ENCODE measurements around the gene ABHD6. TPM values are rescaled to one million over a fixed set of nuclear protein-coding genes. Genes with fewer than 3 reads are reported as not detected.
"Not testable (repeated sequence)": the region's sequence is repeated elsewhere in the genome, so short reads cannot be mapped to it uniquely, and the experiment has no call there.

The ABHD6 gene
- total RNA-seq, 1 donor from 2014 or later: 15.0 TPM

GRCh38 chr3:58321791-58322190 is 84.2 kb downstream of the ABHD6 start:
- DNase-seq (ENCODE audit: low read depth in 2 of 2): no peak

GRCh38 chr3:58322793-58323192 is 85.2 kb downstream of the ABHD6 start:
- no peak for DNase-seq (ENCODE audit: low read depth in 2 of 2)

- no peak for DNase-seq (ENCODE audit: low read depth in 2 of 2)
These were observed 86.2 kb downstream of the ABHD6 start for GRCh38 chr3:58323529-58324390.

- DNase-seq (ENCODE audit: low read depth in 2 of 2): peak; percentile 82 to 84
These were observed 87.1 kb downstream of the ABHD6 start for GRCh38 chr3:58324391-58325390.

- peak in 1 of 2 donors; percentile 48 for DNase-seq (ENCODE audit: low read depth in 2 of 2)
These were observed 88.0 kb downstream of the ABHD6 start for GRCh38 chr3:58325525-58325992.

GRCh38 chr3:58326267-58326900 is 88.8 kb downstream of the ABHD6 start:
- DNase-seq (ENCODE audit: low read depth in 2 of 2): no peak

- DNase-seq (ENCODE audit: low read depth in 2 of 2): no peak
These were observed 91.7 kb downstream of the ABHD6 start for GRCh38 chr3:58329150-58329921.

- DNase-seq (ENCODE audit: low read depth in 2 of 2): no peak
These were observed 92.4 kb downstream of the ABHD6 start for GRCh38 chr3:58329922-58330413.

- no peak for DNase-seq (ENCODE audit: low read depth in 2 of 2)
These were observed 94.1 kb downstream of the ABHD6 start for GRCh38 chr3:58331593-58332152.

GRCh38 chr3:58332575-58333188 is 95.1 kb downstream of the ABHD6 start, which contains the start of gene PXK:
Gene PXK (plus strand): TSS chr3:58332892. CDS start chr3:58332989, 97 bp downstream.
- peak in 1 of 2 donors; percentile 84 for DNase-seq (ENCODE audit: low read depth in 2 of 2)

- DNase-seq (ENCODE audit: low read depth in 2 of 2): peak in 1 of 2 donors; percentile 37
These were observed 95.8 kb downstream of the ABHD6 start for GRCh38 chr3:58333206-58334012.

- no peak for DNase-seq (ENCODE audit: low read depth in 2 of 2)
These were observed 96.4 kb downstream of the ABHD6 start for GRCh38 chr3:58334013-58334321.

GRCh38 chr3:58334506-58334884 is 96.9 kb downstream of the ABHD6 start:
- no peak for DNase-seq (ENCODE audit: low read depth in 2 of 2)

- DNase-seq (ENCODE audit: low read depth in 2 of 2): no peak
These were observed 98.0 kb downstream of the ABHD6 start for GRCh38 chr3:58335652-58335947.

- no peak for DNase-seq (ENCODE audit: low read depth in 2 of 2)
These were observed 98.7 kb downstream of the ABHD6 start for GRCh38 chr3:58336135-58336882.

GRCh38 chr3:58337190-58337589 is 99.6 kb downstream of the ABHD6 start:
- DNase-seq (ENCODE audit: low read depth in 2 of 2): no peak

- DNase-seq (ENCODE audit: low read depth in 2 of 2): not testable (repeated sequence)
These were observed 101.6 kb downstream of the ABHD6 start for GRCh38 chr3:58339146-58339545.

GRCh38 chr3:58340594-58341244 is 103.1 kb downstream of the ABHD6 start:
- no peak for DNase-seq (ENCODE audit: low read depth in 2 of 2)
